Mononuclear cell (primary cell): ENCODE measurements around the gene NHP2. TPM values are rescaled to one million over a fixed set of nuclear protein-coding genes. Genes with fewer than 3 reads are reported as not detected.
"Not testable (repeated sequence)": the region's sequence is repeated elsewhere in the genome, so short reads cannot be mapped to it uniquely, and the experiment has no call there.

Experiments used
- H3K27me3 ChIP-seq: 2 replicates; pipeline ENCODE4 v1.6.0; 2011; ENCODE audit warnings: low read length, control low read depth; ENCODE audit not compliant: insufficient read depth
- H3K4me1 ChIP-seq: 2 replicates; pipeline ENCODE4 v1.5.1; 2011; ENCODE audit warnings: mild to moderate bottlenecking, low read length, control low read depth; ENCODE audit not compliant: insufficient read depth
- H3K4me3 ChIP-seq: 2 replicates; pipeline ENCODE4 v1.5.1; 2011; ENCODE audit warnings: mild to moderate bottlenecking, low read length, moderate library complexity
- H3K9me3 ChIP-seq: 2 replicates; pipeline ENCODE4 v1.5.1; 2011; ENCODE audit warnings: low read depth, mild to moderate bottlenecking, control low read depth, low read length
- total RNA-seq: library from RNA; depleted of rRNA; stranded (reverse); fragments of >200 nt; gene quantifications from one replicate; pipeline ENCODE4 v1.2.3, GENCODE V29; 2012

The NHP2 gene
- total RNA-seq, 1 donor = 47.5 TPM

- H3K9me3 ChIP-seq, H3K27me3 ChIP-seq, H3K4me3 ChIP-seq: not testable (repeated sequence)
- H3K4me1 ChIP-seq = peaks cover 17% of the 10 kb centered on the region
These were observed 26.2 kb downstream of the NHP2 start for GRCh38 chr5:178127300-178128009.

- Histone ChIP-seq H3K4me3 (no peak overlapping the region), H3K9me3 (no peaks in the 10 kb centered on the region), H3K4me1 (peaks cover 19% of the 10 kb centered on the region), H3K27me3 (no peaks in the 10 kb centered on the region)
These were observed 27.1 kb downstream of the NHP2 start for GRCh38 chr5:178126556-178126955.

- H3K27me3 ChIP-seq = no peaks in the 10 kb centered on the region
- no peak overlapping the region for H3K4me3 ChIP-seq
- peaks cover 26% of the 10 kb centered on the region for H3K4me1 ChIP-seq
- H3K9me3 ChIP-seq = no peaks in the 10 kb centered on the region
These were observed 28.3 kb downstream of the NHP2 start for GRCh38 chr5:178125253-178125906.

GRCh38 chr5:178123966-178124925 is 29.4 kb downstream of the NHP2 start:
- no peak overlapping the region for H3K4me3 ChIP-seq
- no peaks in the 10 kb centered on the region for H3K27me3 ChIP-seq
- H3K4me1 ChIP-seq = peaks cover 32% of the 10 kb centered on the region
- H3K9me3 ChIP-seq = no peaks in the 10 kb centered on the region

- Histone ChIP-seq H3K4me1 (peaks cover 38% of the 10 kb centered on the region), H3K4me3 (no peak overlapping the region), H3K27me3 (no peaks in the 10 kb centered on the region), H3K9me3 (no peaks in the 10 kb centered on the region)
These were observed 30.4 kb downstream of the NHP2 start for GRCh38 chr5:178123094-178123965.

GRCh38 chr5:178122346-178122745 is 31.3 kb downstream of the NHP2 start:
- Histone ChIP-seq H3K4me3 (no peak overlapping the region), H3K4me1 (peaks cover 47% of the 10 kb centered on the region), H3K9me3 (no peaks in the 10 kb centered on the region)

GRCh38 chr5:178121391-178122276 is 32.1 kb downstream of the NHP2 start:
- Histone ChIP-seq H3K4me1 (peaks cover 55% of the 10 kb centered on the region), H3K27me3 (peaks cover 1% of the 10 kb centered on the region), H3K4me3 (no peak overlapping the region), H3K9me3 (no peaks in the 10 kb centered on the region)

More at GRCh38 chr5:178122346-178122745, 31.3 kb downstream of the NHP2 start:
- no peaks in the 10 kb centered on the region for H3K27me3 ChIP-seq

- H3K4me1 ChIP-seq = peaks cover 63% of the 10 kb centered on the region
- no peaks in the 10 kb centered on the region for H3K9me3 ChIP-seq
- H3K27me3 ChIP-seq = peaks cover 3% of the 10 kb centered on the region
- H3K4me3 ChIP-seq = no peak overlapping the region
These were observed 32.9 kb downstream of the NHP2 start for GRCh38 chr5:178120607-178121357.

- H3K9me3 ChIP-seq = no peaks in the 10 kb centered on the region
- H3K4me1 ChIP-seq = peaks cover 70% of the 10 kb centered on the region
- no peak overlapping the region for H3K4me3 ChIP-seq
- H3K27me3 ChIP-seq = peaks cover 9% of the 10 kb centered on the region
These were observed 33.6 kb downstream of the NHP2 start for GRCh38 chr5:178119915-178120606.

- Histone ChIP-seq H3K4me3 (no peak overlapping the region), H3K4me1 (peaks cover 85% of the 10 kb centered on the region), H3K9me3 (no peaks in the 10 kb centered on the region), H3K27me3 (peaks cover 20% of the 10 kb centered on the region)
These were observed 35.6 kb downstream of the NHP2 start for GRCh38 chr5:178117923-178118701.

- no peaks in the 10 kb centered on the region for H3K9me3 ChIP-seq
- peaks cover 76% of the 10 kb centered on the region for H3K4me1 ChIP-seq
- H3K4me3 ChIP-seq = no peak overlapping the region
- H3K27me3 ChIP-seq = peaks cover 35% of the 10 kb centered on the region
These were observed 37.4 kb downstream of the NHP2 start for GRCh38 chr5:178116143-178116885.

GRCh38 chr5:178115814-178116142 is 37.9 kb downstream of the NHP2 start:
- Histone ChIP-seq H3K4me1 (peaks cover 71% of the 10 kb centered on the region), H3K27me3 (peaks cover 35% of the 10 kb centered on the region), H3K9me3 (no peaks in the 10 kb centered on the region), H3K4me3 (no peak overlapping the region)
